Neural crest cell (in vitro differentiated cells): ENCODE data around the gene PUS10. TPM values are rescaled to one million over a fixed set of nuclear protein-coding genes. Genes with fewer than 3 reads are reported as not detected.
A peak's percentile ranks its signal among the peaks of the same experiment; 100 is the strongest.

ENCODE experiments used
- DNase-seq: peaks from one replicate; pipeline ENCODE4 v3.0.0; 2021; ENCODE audit warnings: low read depth, mixed read lengths, low spot score
- H3K27ac Mint-ChIP-seq: one replicate; pipeline ENCODE4 v1.8.0; 2021; ENCODE audit warnings: mild to moderate bottlenecking, mixed read lengths; ENCODE audit not compliant: unreplicated experiment
- H3K27me3 Mint-ChIP-seq: 2 replicates; pipeline ENCODE4 v1.8.0; 2021; ENCODE audit warnings: low read depth, mild to moderate bottlenecking, mixed read lengths
- H3K36me3 Mint-ChIP-seq: 2 replicates; pipeline ENCODE4 v1.8.0; 2021; ENCODE audit warnings: low read depth, mild to moderate bottlenecking, mixed read lengths
- H3K4me1 Mint-ChIP-seq: 2 replicates; pipeline ENCODE4 v1.8.0; 2021; ENCODE audit warnings: mixed read lengths
- H3K4me3 Mint-ChIP-seq: one replicate; pipeline ENCODE4 v1.8.0; 2021; ENCODE audit warnings: mild to moderate bottlenecking, mixed read lengths
- H3K9me3 Mint-ChIP-seq: 2 replicates; pipeline ENCODE4 v1.8.0; 2021; ENCODE audit warnings: mixed read lengths
- CTCF ChIP-seq: fragments of 200-600 bp; sonication (generic); conservative IDR thresholded peaks from 2 replicates; pipeline ENCODE4 v1.5.0; 2021; ENCODE audit warnings: antibody characterized with exemption, mild to moderate bottlenecking
- total RNA-seq: library from RNA; stranded (reverse); gene quantifications from 2 replicates; pipeline ENCODE4 v1.2.1, GENCODE V29; 2021

The PUS10 gene
- total RNA-seq, 1 donor from 2014 or later = 5.0 TPM

- no peak for DNase-seq
- Mint-ChIP-seq H3K4me1 (peaks cover 7% of the 10 kb centered on the region), H3K36me3 (no peaks in the 10 kb centered on the region), H3K9me3 (no peaks in the 10 kb centered on the region), H3K4me3 (no peak overlapping the region), H3K27ac (no peak overlapping the region), H3K27me3 (no peaks in the 10 kb centered on the region)
- TF ChIP-seq CTCF = no peak
Observed at GRCh38 chr2:61011678-61012077, 6.4 kb downstream of the PUS10 start.

- no peaks in the 10 kb centered on the region for H3K4me1 Mint-ChIP-seq
Observed at GRCh38 chr2:61009355-61009754, 8.7 kb downstream of the PUS10 start.

GRCh38 chr2:61006486-61007105 is 11.5 kb downstream of the PUS10 start:
- no peaks in the 10 kb centered on the region for H3K36me3 Mint-ChIP-seq
- H3K27ac Mint-ChIP-seq = no peak overlapping the region
- H3K9me3 Mint-ChIP-seq = no peaks in the 10 kb centered on the region
- H3K27me3 Mint-ChIP-seq = peaks cover 10% of the 10 kb centered on the region
- no peaks in the 10 kb centered on the region for H3K4me1 Mint-ChIP-seq
- no peak for DNase-seq
- no peak for TF ChIP-seq CTCF
- H3K4me3 Mint-ChIP-seq = no peak overlapping the region

More at GRCh38 chr2:61009355-61009754, 8.7 kb downstream of the PUS10 start:
- Mint-ChIP-seq H3K9me3 (no peaks in the 10 kb centered on the region), H3K27me3 (peaks cover 7% of the 10 kb centered on the region), H3K4me3 (no peak overlapping the region), H3K36me3 (no peaks in the 10 kb centered on the region), H3K27ac (no peak overlapping the region)
- no peak for TF ChIP-seq CTCF
- DNase-seq = no peak

GRCh38 chr2:61005736-61006135 is 12.3 kb downstream of the PUS10 start:
- Mint-ChIP-seq H3K9me3 (no peaks in the 10 kb centered on the region), H3K4me3 (no peak overlapping the region), H3K36me3 (no peaks in the 10 kb centered on the region), H3K27me3 (peaks cover 10% of the 10 kb centered on the region), H3K4me1 (no peaks in the 10 kb centered on the region), H3K27ac (peak overlapping the region; percentile 4)
- TF ChIP-seq CTCF = no peak
- DNase-seq = no peak

- TF ChIP-seq CTCF = peak; percentile 83
- no peaks in the 10 kb centered on the region for H3K36me3 Mint-ChIP-seq
- DNase-seq = no peak
- H3K9me3 Mint-ChIP-seq = no peaks in the 10 kb centered on the region
- no peak overlapping the region for H3K4me3 Mint-ChIP-seq
- H3K27ac Mint-ChIP-seq = no peak overlapping the region
- no peaks in the 10 kb centered on the region for H3K4me1 Mint-ChIP-seq
- H3K27me3 Mint-ChIP-seq = no peaks in the 10 kb centered on the region
Observed at GRCh38 chr2:60998628-60999545, 19.2 kb downstream of the PUS10 start.
